ENCODE data around the gene ACTN2.

ACTN2 gene

DNA sequence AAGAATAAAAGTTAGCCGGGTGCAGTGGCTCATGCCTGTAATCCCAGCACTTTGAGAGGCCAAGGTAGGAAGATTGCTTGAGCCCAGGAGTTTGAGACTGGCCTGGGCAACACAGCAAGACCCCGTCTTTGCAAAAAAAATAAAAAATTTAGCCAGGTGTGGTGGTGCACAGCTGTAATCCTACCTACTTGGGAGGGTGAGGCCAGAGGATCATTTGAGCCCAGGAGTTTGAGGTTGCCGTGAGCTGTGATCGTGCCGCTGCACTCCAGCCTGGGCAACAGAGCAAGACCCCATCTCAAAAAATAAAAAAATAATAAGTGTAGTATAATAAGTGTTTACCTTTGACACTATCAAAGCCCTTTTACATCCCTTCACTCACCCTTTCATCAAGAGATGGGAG lies 5.0 kb downstream of the ACTN2 start:
- no peak for DNase-seq (ENCODE audit: low read depth)

DNA sequence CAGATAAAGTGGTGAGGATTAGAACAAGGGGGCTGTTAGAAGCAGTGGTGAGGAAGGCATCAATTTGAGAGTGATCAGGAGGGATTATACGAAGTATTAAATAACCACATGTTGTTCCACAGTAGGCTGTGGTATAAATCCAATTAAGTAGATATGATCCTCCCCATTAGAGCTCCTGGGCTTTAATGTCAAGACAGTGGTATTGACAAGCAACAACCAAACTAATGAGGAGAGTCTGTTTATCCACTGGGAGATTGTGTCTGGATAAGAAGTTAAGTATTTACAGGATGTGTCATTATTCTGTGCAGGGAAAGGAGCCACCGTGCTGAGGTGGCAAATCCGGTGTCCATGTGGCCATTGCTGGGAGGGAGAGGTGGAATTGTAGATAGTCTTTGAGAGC lies 5.8 kb downstream of the ACTN2 start:
- no peak for DNase-seq (ENCODE audit: low read depth)

DNA sequence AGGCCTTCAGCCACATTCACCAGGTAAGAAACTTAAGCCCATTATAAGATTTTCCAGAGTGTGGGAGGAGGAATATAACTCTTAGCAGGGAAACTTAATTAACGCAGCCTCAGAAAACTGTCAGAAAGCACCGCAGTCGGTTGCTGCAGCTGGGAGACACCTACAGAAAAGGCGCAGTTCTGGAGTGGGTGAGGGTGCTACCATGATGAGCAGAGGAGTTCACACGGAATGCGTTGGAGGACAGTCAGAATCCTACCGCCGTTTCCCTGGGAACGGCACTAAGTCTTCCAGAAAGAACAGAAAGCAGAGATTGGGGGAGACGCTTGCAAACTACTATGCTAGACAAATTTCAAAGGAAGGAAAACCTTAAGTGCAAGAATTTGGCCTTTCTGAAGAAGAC lies 6.4 kb downstream of the ACTN2 start:
- no peak for DNase-seq (ENCODE audit: low read depth)

DNA sequence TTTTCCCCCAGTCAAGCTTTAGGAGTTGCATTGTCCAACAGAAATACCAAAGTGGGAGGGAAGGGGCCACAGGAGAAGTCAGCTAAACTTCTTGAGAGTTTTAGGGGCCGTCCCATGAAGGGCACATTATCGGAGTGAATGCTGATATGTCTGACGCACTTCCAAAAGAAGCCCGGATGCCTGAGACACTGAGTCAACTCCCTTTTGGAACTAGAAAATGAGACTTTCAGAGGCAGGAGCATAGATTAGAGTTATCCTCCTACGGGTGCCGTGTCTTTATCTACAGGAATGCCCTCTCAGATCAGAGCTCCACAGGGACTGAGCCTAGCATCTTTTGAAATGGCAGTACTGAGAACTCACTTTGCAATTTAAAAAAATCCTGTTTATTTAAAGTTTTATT lies 13.1 kb downstream of the ACTN2 start:
- no peak for DNase-seq (ENCODE audit: low read depth)

DNA sequence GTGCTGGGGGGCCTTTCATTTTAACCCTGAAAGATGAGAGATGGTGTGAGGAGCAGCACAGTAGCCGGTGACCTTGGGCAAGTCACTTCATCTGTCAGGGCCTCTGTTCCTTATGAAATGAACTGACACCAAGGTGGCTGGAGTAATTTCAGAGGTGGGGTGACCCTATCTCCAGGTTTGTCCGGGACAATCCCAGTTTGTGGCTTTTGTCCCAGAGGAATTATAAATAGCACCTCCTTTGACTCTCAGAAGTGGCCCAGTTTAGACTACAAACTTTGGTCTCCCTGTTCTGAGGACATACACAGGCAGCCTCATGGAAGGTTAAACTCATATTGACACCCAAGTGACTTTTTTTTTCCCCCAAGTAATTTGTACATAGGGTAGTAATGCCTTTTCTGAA lies 14.6 kb downstream of the ACTN2 start:
- no peak for DNase-seq (ENCODE audit: low read depth)

DNA sequence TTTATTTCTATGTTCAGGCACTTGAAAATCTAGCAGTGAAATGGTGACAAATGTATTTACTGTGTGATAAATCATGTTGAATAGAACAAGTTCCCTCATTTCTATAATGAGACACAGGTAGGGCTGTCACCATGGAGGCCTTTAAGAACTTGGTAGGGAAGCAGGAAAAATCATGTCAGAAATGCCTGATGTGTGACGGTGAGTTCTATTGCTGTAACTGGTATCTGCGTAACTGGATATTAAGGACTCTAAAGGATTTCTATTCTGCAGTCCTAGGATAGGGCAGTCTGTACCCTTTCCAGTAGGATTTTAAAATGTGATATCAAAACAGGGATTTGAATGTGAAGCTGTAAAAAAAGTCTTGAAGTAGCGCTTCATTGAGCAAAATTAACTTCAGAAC lies 15.5 kb downstream of the ACTN2 start:
- DNase-seq (ENCODE audit: low read depth): no peak

DNA sequence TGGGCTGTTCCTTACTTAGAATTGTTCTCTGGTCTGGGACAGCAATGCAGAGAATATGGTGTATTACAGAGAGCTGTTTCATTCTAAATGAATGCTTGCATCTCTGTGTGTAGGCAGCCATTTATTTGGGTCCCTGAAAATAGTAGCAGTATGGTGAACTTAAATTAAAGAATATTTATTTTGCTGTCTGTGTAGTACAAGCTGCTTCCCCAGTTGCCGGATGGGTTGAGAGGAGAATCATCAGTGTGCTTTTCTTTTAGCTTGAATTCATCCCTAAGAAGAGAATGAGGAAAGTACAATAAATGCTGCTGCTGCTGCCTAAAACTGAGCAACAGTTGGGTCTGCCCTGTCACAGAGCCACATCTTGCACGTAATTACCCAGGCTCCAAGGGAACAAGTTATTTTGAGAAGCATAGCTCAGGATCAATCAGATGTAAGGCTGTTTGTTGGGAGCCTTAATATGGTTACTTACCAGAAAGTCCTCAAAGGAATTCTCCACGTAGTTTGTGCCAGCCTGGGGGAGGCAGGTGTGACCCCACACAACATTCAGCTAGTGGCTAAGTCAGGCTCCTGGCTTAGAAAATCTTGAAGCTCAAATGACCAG lies 16.6 kb downstream of the ACTN2 start:
- DNase-seq (ENCODE audit: low read depth): no peak

DNA sequence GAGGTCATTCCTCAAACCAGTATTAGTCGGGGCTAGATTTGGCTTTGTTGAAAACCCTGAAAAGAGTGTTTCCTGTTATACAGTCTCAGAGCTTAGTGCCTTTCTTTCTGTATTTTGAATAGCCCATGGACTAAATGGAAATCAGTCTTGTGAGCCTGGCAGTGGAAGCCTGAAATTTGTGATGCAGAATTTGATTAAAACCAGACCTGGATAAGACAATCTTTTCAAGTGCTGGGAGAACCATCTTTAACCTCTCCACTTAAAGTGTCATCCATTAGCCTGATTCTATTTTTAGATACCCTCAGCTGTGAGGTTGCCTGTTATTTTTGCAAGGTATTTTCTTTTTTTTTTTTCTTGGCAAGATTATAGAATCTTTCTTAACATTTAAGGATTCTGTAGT lies 19.5 kb downstream of the ACTN2 start:
- no peak for DNase-seq (ENCODE audit: low read depth)

DNA sequence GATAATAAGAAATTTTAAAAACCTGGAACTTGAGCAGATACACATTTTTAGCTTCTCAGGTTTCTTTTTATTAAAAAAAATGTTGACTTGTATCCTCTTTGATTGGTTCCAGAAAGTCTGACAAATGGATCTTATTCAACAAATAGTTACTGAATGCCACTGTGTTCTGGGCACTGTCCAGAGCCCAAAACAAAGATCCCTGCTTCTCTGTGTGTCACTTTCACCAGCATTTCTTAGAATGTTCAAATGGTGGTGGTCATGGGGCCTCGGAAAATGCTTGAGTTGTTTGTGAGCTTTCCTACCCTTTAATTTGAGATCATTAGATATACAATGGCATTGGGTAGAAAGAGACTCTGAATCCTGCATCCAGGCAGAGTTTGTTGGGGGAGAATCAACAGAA lies 19.9 kb downstream of the ACTN2 start:
- DNase-seq (ENCODE audit: low read depth): no peak

DNA sequence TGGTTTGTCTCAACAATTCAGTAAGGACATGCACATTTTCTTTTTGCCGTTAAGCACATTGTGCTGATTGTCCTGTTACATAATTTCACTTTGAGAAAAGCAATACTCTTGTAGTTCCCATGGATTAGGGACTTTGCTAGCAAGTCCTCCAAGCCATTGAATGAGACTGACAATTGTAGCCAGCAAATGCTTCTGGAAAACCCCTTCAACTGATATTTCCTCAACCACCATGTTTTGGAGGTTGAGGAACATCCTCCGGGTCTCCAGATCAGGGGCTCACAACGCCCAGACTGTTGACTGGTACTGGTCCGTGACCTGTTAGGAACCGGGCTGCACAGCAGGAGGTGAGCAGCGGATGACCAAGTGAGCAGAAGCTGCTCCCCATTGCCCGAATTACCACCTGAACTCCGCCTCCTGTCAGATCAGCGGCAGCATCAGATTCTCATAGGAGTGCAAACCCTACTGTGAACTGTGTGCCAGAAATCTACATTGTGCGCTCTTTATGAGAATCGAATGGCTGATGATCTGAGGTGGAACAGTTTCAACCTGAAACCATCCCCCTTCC lies 24.1 kb downstream of the ACTN2 start:
- DNase-seq (ENCODE audit: low read depth): no peak

DNA sequence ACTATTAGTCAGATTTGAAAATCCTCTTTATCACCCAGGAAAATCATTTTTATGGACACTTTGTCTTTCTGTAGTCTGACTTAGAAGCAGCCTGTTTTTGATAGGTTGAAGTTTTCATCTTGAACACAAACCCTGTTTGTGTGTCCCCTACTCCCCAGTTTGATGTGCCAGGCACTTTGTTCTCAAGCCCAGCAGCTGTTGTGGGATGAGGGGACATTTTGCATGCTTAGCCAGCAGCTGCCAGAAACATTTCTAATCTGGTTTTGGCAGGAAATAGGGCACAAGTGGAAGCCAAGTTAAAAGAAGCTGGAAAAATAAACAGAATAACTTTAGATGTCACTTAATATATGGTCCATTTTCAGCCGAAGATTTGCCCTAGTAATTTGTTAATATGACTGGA lies 29.9 kb downstream of the ACTN2 start:
- no peak for DNase-seq (ENCODE audit: low read depth)

DNA sequence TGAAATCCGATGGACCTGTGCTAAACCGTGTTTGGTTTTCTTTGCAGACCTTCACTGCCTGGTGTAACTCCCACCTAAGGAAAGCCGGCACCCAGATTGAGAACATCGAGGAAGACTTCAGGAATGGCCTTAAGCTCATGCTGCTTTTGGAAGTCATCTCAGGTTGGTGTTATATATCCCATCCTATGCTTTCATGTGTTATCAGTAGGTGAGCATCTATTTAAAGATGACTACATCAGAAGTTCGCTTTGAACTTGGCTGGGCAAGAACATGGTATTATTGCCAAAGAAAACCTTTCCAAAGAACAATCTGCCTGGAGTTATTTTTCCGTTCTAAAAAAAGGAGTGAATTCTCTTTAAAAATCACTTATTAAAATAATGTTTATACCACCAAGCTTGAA lies 31.5 kb downstream of the ACTN2 start:
- DNase-seq (ENCODE audit: low read depth): no peak

DNA sequence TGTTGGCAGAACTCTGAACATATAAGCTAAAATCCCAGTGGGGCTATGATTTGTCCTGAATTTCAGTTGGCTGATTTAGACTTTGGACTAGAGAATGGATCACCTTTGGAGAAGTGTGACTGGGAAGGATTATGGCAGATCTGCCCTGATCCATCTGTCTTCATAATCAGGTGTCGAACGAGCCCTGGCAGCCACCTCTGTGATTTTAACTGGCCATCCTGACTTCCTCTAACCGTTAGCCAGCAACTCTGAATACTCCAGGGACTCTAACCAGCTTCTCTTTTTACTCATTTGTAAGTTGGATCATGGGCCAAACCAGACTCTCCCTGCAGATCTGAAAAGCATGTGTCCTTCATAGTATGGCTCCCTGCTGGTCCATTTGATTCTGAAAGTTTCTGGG lies 32.0 kb downstream of the ACTN2 start:
- no peak for DNase-seq (ENCODE audit: low read depth)

DNA sequence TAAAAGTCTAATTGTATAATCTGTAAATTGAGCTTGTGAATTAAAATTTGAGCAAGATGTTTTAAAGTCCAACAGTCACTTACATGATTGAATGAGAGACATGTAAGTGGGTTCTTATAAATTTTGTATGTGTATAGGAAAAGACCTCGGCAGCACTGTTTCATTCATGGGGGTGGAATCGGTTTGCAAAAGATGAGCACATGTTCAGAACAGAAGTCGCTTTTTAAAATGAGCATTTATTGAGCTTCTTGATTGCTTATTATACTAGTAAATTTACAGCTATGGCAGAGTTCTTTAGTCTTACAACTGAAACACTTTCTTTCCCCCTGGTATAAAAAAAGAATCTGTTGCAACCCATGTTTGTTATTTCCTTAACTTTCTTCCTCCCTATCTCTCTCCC lies 33.9 kb downstream of the ACTN2 start:
- no peak for DNase-seq (ENCODE audit: low read depth)

DNA sequence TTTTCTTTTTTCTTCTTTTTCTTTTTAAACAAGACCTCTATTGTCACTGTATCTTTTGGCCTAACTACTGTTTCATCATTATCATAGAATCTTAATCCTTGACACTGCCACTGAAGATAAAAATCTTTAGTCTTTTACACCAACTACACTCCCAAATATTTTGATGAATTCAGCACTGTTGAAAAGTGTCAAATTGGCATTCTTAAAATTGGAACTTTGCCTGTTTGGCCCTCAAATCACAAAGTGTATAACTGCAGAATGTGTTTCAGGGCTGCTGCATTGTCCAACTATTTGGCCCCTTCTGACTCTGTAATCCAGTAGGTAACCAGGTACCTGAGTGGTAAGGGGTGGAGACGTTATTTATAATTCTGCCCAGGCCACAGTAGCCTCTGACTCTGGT lies 34.3 kb downstream of the ACTN2 start:
- no peak for DNase-seq (ENCODE audit: low read depth)

DNA sequence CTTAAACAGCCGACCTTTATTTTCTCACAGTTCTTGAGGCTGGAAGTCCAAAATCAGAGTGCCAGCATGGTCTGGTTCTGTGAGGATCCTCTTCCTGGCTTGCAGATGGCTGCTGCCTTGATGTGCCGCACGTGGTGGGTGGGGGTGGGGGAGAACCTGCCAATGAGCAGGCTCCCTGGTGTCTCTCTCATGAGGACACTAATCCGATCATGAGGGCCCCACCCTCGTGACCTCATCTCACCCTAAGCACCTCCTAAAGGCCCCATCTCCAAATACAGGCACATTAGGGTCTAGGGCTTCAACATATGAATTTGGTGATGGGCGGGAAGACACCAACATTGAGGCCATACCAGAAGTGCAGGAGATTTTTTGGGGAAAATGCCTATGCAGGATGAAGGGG lies 37.8 kb downstream of the ACTN2 start:
- DNase-seq (ENCODE audit: low read depth): no peak

DNA sequence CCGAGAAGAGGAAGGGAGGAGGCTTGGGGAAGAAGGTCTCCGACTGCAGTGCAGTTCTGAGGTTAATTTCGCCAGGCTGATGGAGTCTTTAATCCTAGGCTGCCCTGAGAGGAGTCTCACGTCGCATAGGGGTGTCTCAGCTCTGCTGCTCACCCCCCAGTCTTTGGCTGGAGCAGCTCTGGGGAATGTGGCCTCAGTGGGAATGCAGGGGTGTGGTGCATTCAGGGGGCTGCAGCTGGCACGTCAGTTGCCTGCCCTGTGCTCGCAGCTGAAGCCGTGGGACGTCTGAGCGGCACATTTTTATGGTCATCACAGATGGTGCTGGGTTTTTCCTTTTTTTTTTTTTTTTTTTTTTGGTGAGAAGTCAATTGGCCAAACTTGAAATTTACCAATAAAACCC lies 38.2 kb downstream of the ACTN2 start:
- no peak for DNase-seq (ENCODE audit: low read depth)

DNA sequence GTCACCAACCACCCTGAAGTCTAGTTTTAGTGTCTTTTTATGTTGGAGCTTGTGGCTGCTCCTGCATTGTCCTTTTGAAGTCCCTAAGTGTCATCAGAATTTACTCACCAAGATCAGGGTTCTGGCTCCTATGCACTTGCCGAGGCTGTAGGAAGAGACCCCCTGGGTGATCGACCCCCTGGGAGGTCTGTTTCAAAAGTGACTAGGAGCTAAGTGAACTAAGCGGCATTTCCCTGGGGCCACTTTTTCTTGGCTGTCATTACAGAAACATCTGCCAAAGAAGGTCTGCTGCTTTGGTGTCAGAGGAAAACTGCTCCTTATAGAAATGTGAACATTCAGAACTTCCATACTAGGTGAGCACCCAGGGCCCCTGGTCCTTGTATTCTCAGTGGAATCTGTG lies 39.4 kb downstream of the ACTN2 start:
- DNase-seq (ENCODE audit: low read depth): no peak

DNA sequence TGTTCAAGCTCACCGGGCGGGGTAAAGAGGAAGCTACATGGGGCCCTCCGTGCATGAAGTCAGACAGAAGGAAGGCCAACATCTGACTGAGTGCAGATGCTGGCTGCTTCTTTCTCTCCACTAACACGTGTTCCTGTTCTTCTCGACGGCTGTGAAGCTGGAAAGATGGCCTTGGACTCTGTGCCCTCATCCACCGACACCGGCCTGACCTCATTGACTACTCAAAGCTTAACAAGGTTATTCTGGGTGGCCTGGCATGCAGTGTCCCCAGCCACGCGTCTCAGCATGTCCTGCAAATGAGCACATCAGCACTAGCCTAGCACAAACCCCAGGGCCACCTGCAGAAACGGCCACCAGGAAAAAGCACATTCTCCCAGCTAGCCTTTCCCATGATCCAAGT lies 41.2 kb downstream of the ACTN2 start:
- DNase-seq (ENCODE audit: low read depth): no peak

DNA sequence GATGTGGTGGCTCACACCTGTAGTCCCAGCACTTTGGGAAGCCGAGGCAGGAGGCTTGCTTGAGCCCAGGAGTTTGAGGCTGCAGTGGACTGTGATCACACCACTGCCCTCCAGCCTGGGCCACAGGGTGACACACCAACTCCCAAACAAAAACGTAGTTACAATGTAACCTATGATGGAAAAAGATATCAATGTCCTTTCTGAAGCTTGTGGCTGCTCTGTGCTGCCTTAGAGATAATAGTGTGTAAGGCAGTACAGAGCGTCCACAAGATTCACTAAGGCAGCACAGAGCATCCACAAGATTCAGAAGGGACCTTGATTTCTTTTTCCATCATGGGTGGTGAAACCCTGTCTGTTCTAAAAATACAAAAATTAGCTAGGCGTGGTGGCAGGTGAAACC lies 42.5 kb downstream of the ACTN2 start:
- DNase-seq (ENCODE audit: low read depth): no peak

DNA sequence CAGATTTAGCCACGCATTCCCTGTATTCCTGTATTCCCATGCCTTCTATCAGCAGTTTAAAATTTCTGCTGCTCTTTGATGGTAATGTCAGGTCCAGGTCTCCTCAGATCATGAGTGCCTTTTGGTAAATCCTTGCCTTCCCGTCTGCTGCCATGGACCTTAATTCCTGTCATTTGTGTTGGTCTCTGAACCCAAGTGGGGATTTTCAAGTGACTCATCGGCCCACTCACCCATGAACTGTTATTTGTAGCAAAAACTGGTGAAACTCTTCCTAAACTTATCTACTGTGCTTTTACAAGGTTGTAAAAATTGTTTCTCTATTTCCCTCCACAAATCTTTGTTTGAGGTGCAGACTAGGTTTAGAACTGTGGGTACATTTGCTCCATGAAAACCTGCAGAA lies 47.4 kb downstream of the ACTN2 start:
- DNase-seq (ENCODE audit: low read depth): no peak

DNA sequence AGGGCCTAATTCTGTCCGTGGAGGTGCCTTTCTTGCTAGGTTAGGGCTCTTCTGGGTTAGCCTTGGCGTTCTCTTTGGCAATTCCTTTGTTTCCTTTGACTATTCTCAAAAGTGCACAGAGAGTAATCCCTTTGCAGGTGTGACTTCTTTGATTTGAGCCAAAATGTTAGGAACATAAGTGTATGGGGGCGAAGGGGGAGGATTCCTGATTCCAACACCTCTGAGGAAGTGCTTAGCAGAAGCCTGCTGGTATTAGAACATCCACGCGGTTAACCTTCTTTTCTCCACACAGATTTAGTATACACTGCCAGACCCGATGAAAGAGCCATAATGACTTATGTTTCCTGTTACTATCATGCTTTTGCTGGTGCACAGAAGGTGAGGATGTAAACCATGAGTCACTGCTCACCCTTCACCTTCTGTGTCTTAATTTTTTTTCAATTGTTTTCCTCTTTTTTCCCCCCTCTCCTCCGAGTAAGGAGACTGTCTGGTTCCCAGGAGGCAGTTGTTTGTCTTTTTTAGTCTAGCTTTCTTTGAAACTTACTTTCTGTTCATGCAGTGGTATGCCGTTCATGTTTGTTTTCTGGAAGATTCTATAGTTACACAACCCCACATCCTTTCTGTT lies 48.0 kb downstream of the ACTN2 start:
- DNase-seq (ENCODE audit: low read depth): peak; percentile 34

DNA sequence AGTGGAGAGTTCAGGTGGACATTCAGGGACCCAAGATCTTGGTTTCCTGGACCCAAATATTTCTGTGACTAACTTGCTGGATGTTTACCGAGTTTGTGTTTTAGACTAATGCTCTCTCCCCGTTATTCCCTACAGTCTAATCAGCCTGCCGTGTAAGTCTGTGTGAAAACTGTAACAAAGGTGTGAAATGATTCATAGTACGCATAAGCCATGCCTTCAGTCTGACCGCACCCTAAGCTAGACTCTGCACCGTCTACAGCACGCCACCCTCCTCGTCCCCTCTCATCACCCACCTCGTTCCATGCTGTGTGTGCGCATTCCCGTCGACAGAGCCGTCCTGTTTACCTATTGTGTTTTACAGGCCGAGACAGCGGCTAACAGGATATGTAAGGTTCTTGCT lies 50.5 kb downstream of the ACTN2 start:
- no peak for DNase-seq (ENCODE audit: low read depth)

DNA sequence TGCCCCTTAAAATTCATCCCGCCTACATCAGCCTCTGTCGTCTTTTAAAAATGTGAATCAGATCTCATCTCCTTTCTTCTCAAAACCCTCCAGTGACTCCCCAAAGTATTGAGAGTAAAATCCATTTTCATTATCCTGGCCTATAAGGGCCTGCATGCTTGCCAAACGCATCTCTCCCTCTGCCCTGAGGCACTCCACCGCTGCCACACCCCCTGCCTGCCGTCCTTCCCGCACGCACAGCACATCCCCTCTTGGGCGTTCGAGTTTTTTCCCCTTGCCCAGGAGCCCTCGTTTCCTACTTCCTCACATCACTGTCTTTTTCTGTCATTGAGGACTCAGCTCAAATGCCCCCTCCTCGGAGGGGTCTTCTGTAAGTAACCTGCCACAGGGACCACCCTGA lies 55.5 kb downstream of the ACTN2 start:
- no peak for DNase-seq (ENCODE audit: low read depth)

Measured in iris pigment epithelial cell (primary cell).